Esophagus muscularis mucosa (tissue), 3 donors: Measurements from ENCODE around the gene IGF2R.
"Not testable (repeated sequence)": the region's sequence is repeated elsewhere in the genome, so short reads cannot be mapped to it uniquely, and the experiment has no call there.

Source experiments
- POLR2A ChIP-seq: fragments of 450-650 bp; IDR thresholded peaks from one replicate; pipeline ENCODE4 v1.6.1; 2017; ENCODE audit warnings: antibody characterized with exemption, moderate library complexity, mild to moderate bottlenecking, low read depth
- POLR2AphosphoS5 ChIP-seq, 2 donors: sonication (generic); formaldehyde crosslinking; IDR thresholded peaks; one replicate each; pipeline ENCODE4 v1.6.1; 2017; ENCODE audit warnings: antibody characterized with exemption in 2 of 2
- TF ChIP-seq, protein P1 (sequence below), 3 experiments: fragments of 200-600 bp in 2 of 3; fragments of 450-650 bp in 1 of 3; sonication (generic) in 2 of 3; IDR thresholded peaks; one replicate each; pipeline ENCODE4 v1.5.1; 2017 to 2019; ENCODE audit warnings: antibody characterized with exemption in 3 of 3, mild to moderate bottlenecking in 2 of 3, moderate library complexity in 1 of 3

DNA sequence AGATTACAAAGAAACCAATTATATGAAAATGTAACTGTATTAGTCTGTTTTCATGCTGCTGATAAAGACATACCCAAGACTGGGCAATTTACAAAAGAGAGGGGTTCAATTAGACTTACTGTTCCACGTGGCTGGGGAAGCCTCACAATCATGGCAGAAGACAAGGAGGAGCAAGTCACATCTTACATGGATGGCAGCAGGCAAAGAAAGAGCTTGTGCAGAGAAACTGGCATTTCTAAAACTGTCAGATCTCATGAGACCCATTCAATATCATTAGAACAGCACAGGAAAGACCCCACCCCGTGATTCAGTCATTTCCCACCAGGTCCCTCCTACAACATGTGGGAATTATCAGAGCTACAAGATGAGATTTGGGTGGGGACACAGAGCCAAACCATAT lies 44.7 kb upstream of the IGF2R start:
- TF ChIP-seq, protein P1, sequence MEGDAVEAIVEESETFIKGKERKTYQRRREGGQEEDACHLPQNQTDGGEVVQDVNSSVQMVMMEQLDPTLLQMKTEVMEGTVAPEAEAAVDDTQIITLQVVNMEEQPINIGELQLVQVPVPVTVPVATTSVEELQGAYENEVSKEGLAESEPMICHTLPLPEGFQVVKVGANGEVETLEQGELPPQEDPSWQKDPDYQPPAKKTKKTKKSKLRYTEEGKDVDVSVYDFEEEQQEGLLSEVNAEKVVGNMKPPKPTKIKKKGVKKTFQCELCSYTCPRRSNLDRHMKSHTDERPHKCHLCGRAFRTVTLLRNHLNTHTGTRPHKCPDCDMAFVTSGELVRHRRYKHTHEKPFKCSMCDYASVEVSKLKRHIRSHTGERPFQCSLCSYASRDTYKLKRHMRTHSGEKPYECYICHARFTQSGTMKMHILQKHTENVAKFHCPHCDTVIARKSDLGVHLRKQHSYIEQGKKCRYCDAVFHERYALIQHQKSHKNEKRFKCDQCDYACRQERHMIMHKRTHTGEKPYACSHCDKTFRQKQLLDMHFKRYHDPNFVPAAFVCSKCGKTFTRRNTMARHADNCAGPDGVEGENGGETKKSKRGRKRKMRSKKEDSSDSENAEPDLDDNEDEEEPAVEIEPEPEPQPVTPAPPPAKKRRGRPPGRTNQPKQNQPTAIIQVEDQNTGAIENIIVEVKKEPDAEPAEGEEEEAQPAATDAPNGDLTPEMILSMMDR (IDR thresholded peaks at IDR 0.05), result not testable (repeated sequence)
- TF ChIP-seq POLR2A; POLR2AphosphoS5 (IDR thresholded peaks at IDR 0.05): not testable (repeated sequence)
